OCI-LY7 (cell line): ENCODE measurements around the gene IFITM2. TPM values are rescaled to one million over a fixed set of nuclear protein-coding genes. Genes with fewer than 3 reads are reported as not detected.

Source experiments
- BruUV-seq: library from RNA; stranded (reverse); fragments of 400-500 nt; replicated peaks from 2 replicates; lab custom pipeline; 2021; lab: Mats Ljungman, UMichigan
- CTCF ChIA-PET: fragments of 300-600 bp; sonication (Branson Sonifier 250); formaldehyde crosslinking; loops from one replicate; lab custom pipeline; 2022; ENCODE audit warnings: antibody characterized with exemption; ENCODE audit not compliant: unreplicated experiment; lab: Charles Lee
- POLR2A ChIA-PET: fragments of 300-600 bp; sonication (Branson Sonifier 250); formaldehyde crosslinking; loops from one replicate; lab custom pipeline; 2022; ENCODE audit warnings: antibody characterized with exemption; lab: Charles Lee
- DNase-seq: peaks from one replicate; pipeline ENCODE4 v3.0.0-alpha.2; 2015; ENCODE audit warnings: low spot score
- H2AFZ ChIP-seq: fragments of 200-600 bp; sonication (generic), shearing (Covaris generic); 2 replicates; pipeline ENCODE4 v1.6.1; 2014; ENCODE audit warnings: mild to moderate bottlenecking, antibody characterized with exemption, low read length, moderate library complexity
- H3K27ac ChIP-seq: fragments of 200-600 bp; sonication (generic); 2 replicates; pipeline ENCODE4 v1.5.1; 2014; ENCODE audit warnings: mixed run types, low read depth, mild to moderate bottlenecking, moderate library complexity, low read length, inconsistent platforms; ENCODE audit not compliant: poor library complexity, severe bottlenecking
- H3K36me3 ChIP-seq: fragments of 200-600 bp; sonication (generic); 2 replicates; pipeline ENCODE4 v1.6.1; 2014; ENCODE audit warnings: mild to moderate bottlenecking, antibody characterized with exemption, low read length, moderate library complexity, mixed read lengths; ENCODE audit not compliant: insufficient read depth
- H3K4me1 ChIP-seq: fragments of 200-600 bp; sonication (generic); 2 replicates; pipeline ENCODE4 v1.5.1; 2014; ENCODE audit warnings: mild to moderate bottlenecking, low read length; ENCODE audit not compliant: insufficient read depth, poor library complexity, severe bottlenecking
- H3K4me2 ChIP-seq: fragments of 200-600 bp; sonication (generic); 2 replicates; pipeline ENCODE4 v1.6.1; 2014; ENCODE audit warnings: mild to moderate bottlenecking, low read length
- H3K4me3 ChIP-seq: fragments of 200-600 bp; sonication (generic); 2 replicates; pipeline ENCODE4 v1.5.1; 2014; ENCODE audit warnings: mild to moderate bottlenecking, low read depth, low read length; ENCODE audit not compliant: poor library complexity, severe bottlenecking
- H3K79me2 ChIP-seq: fragments of 200-600 bp; sonication (generic); 2 replicates; pipeline ENCODE4 v1.6.1; 2016; ENCODE audit warnings: low read depth, mild to moderate bottlenecking, low read length, moderate library complexity, mixed read lengths; ENCODE audit not compliant: insufficient read depth
- H3K9me2 ChIP-seq: fragments of 200-600 bp; sonication (generic); 2 replicates; pipeline ENCODE4 v1.6.1; 2016; ENCODE audit warnings: mild to moderate bottlenecking, low read length, mixed read lengths; ENCODE audit not compliant: insufficient read depth
- H3K9me3 ChIP-seq: fragments of 200-600 bp; sonication (generic); 2 replicates; pipeline ENCODE4 v1.6.1; 2014; ENCODE audit warnings: mild to moderate bottlenecking, mixed run types, low read length, mixed read lengths
- H4K20me1 ChIP-seq: fragments of 200-600 bp; sonication (generic); 2 replicates; pipeline ENCODE4 v1.6.1; 2014; ENCODE audit warnings: mild to moderate bottlenecking, antibody characterized with exemption, low read length, moderate library complexity, mixed read lengths; ENCODE audit not compliant: insufficient read depth
- CTCF ChIP-seq: fragments of 200-600 bp; sonication (generic); conservative IDR thresholded peaks from 2 replicates; pipeline ENCODE4 v1.5.1; 2014; ENCODE audit warnings: mild to moderate bottlenecking, antibody characterized with exemption, low read length, moderate library complexity, mixed read lengths
- EZH2phosphoT487 ChIP-seq: fragments of 200-600 bp; sonication (generic); IDR thresholded peaks from 2 replicates; pipeline ENCODE4 v1.6.1; 2018; ENCODE audit warnings: low read depth, borderline replicate concordance, mild to moderate bottlenecking, mixed run types, antibody characterized with exemption, low read length, moderate library complexity, mixed read lengths
- intact Hi-C: fragments of 100-400 bp; cut with micrococcal nuclease; formaldehyde crosslinking; loops from one replicate; pipeline ENCODE4 v1.10.0; 2022; ENCODE audit not compliant: unreplicated experiment
- total RNA-seq, 2 experiments: library from RNA; depleted of rRNA in 1 of 2; stranded (reverse); fragments of >200 nt in 1 of 2; shearing (Covaris generic) in 1 of 2; gene quantifications; 2 replicates each; pipeline ENCODE4 v1.2.3, GENCODE V29; 2014 to 2022

The IFITM2 gene
- total RNA-seq, 2 experiments from 2014 or later: 22.1 to 117 TPM

GRCh38 chr11:280706-281485 is 26.7 kb upstream of the IFITM2 start:
- H2AFZ ChIP-seq: no peak overlapping the region
- intact Hi-C loops: no loop called here
- no peak overlapping the region for H3K4me2 ChIP-seq
- no peaks in the 10 kb centered on the region for H3K79me2 ChIP-seq
- H3K9me2 ChIP-seq: no peaks in the 10 kb centered on the region
- H3K4me3 ChIP-seq: no peak overlapping the region
- H3K4me1 ChIP-seq: no peaks in the 10 kb centered on the region
- no peak overlapping the region for H3K27ac ChIP-seq
- H3K36me3 ChIP-seq: no peaks in the 10 kb centered on the region
- H3K9me3 ChIP-seq: peaks cover 6% of the 10 kb centered on the region; the same call in 1 of the 2 replicates
- H4K20me1 ChIP-seq: no peaks in the 10 kb centered on the region
- POLR2A ChIA-PET: no interaction called here
- no peak for DNase-seq
- BruUV-seq: no TSS peak
- CTCF ChIA-PET: no interaction called here
- no peak for TF ChIP-seq CTCF
- TF ChIP-seq EZH2phosphoT487: no peak

- no peak overlapping the region for H3K4me2 ChIP-seq
- CTCF ChIA-PET: no interaction called here
- TF ChIP-seq CTCF (no peak), EZH2phosphoT487 (no peak)
- no peak overlapping the region for H2AFZ ChIP-seq
- H3K4me3 ChIP-seq: no peak overlapping the region
- H4K20me1 ChIP-seq: no peaks in the 10 kb centered on the region
- no peaks in the 10 kb centered on the region for H3K79me2 ChIP-seq
- no peaks in the 10 kb centered on the region for H3K36me3 ChIP-seq
- H3K9me2 ChIP-seq: no peaks in the 10 kb centered on the region
- intact Hi-C loops: no loop called here
- POLR2A ChIA-PET: no interaction called here
- DNase-seq: no peak
- no peaks in the 10 kb centered on the region for H3K9me3 ChIP-seq
- no TSS peak for BruUV-seq
- no peak overlapping the region for H3K27ac ChIP-seq
- H3K4me1 ChIP-seq: no peaks in the 10 kb centered on the region
Observed at GRCh38 chr11:281486-282161, 26.0 kb upstream of the IFITM2 start.

GRCh38 chr11:282171-282570 is 25.4 kb upstream of the IFITM2 start:
- no peak for DNase-seq
- CTCF ChIA-PET: no interaction called here
- TF ChIP-seq CTCF: no peak
- TF ChIP-seq EZH2phosphoT487: no peak
- H3K36me3 ChIP-seq: no peaks in the 10 kb centered on the region
- POLR2A ChIA-PET: no interaction called here
- H3K9me3 ChIP-seq: no peaks in the 10 kb centered on the region
- no peaks in the 10 kb centered on the region for H3K4me1 ChIP-seq
- H3K4me2 ChIP-seq: no peak overlapping the region
- BruUV-seq: no TSS peak
- no peak overlapping the region for H3K4me3 ChIP-seq
- H3K79me2 ChIP-seq: no peaks in the 10 kb centered on the region
- intact Hi-C loops: no loop called here
- no peak overlapping the region for H3K27ac ChIP-seq
- no peaks in the 10 kb centered on the region for H4K20me1 ChIP-seq
- no peak overlapping the region for H2AFZ ChIP-seq
- H3K9me2 ChIP-seq: no peaks in the 10 kb centered on the region
